Hepatocyte (in vitro differentiated cells): Measurements from ENCODE around the gene CHST11. TPM values are rescaled to one million over a fixed set of nuclear protein-coding genes. Genes with fewer than 3 reads are reported as not detected.

Source experiments
- DNase-seq: peaks from one replicate; pipeline ENCODE4 v3.0.0-alpha.2; 2016; ENCODE audit warnings: low spot score
- H2AFZ ChIP-seq: fragments of 200-600 bp; sonication (generic); 2 replicates; pipeline ENCODE4 v1.6.0; 2016; ENCODE audit warnings: antibody characterized with exemption, mild to moderate bottlenecking
- H3K27ac ChIP-seq: fragments of 200-600 bp; sonication (generic); 2 replicates; pipeline ENCODE4 v1.5.1; 2016; ENCODE audit warnings: mild to moderate bottlenecking
- H3K27me3 ChIP-seq: fragments of 200-600 bp; sonication (generic); 2 replicates; pipeline ENCODE4 v1.6.1; 2016
- H3K36me3 ChIP-seq: fragments of 200-600 bp; sonication (generic); replicated peaks from 2 replicates; pipeline ENCODE4 v1.5.1; 2016; ENCODE audit warnings: low read depth; ENCODE audit not compliant: insufficient read depth
- H3K4me1 ChIP-seq: fragments of 200-600 bp; sonication (generic); 2 replicates; pipeline ENCODE4 v1.5.1; 2016; ENCODE audit warnings: mild to moderate bottlenecking, moderate library complexity; ENCODE audit not compliant: insufficient read depth
- H3K4me2 ChIP-seq: fragments of 200-600 bp; sonication (generic); 2 replicates; pipeline ENCODE4 v1.6.0; 2016
- H3K4me3 ChIP-seq: fragments of 200-600 bp; sonication (generic); 2 replicates; pipeline ENCODE4 v1.5.1; 2016; ENCODE audit warnings: mild to moderate bottlenecking
- H3K79me2 ChIP-seq: fragments of 200-600 bp; sonication (generic); 2 replicates; pipeline ENCODE4 v1.6.0; 2017; ENCODE audit warnings: mild to moderate bottlenecking
- H3K9me2 ChIP-seq: fragments of 200-600 bp; sonication (generic); replicated peaks from 2 replicates; pipeline ENCODE4 v1.6.0; 2017; ENCODE audit warnings: mild to moderate bottlenecking; ENCODE audit not compliant: insufficient read depth
- H3K9me3 ChIP-seq: fragments of 200-600 bp; sonication (generic); 2 replicates; pipeline ENCODE4 v1.5.1; 2016; ENCODE audit warnings: low read depth, mild to moderate bottlenecking
- H4K20me1 ChIP-seq: fragments of 200-600 bp; sonication (generic); 2 replicates; pipeline ENCODE4 v1.6.0; 2016; ENCODE audit warnings: mild to moderate bottlenecking; ENCODE audit not compliant: insufficient read depth, poor library complexity, severe bottlenecking
- CTCF ChIP-seq: fragments of 200-600 bp; sonication (generic); IDR thresholded peaks from 2 replicates; pipeline ENCODE4 v1.5.1; 2016; ENCODE audit warnings: antibody characterized with exemption, mild to moderate bottlenecking; ENCODE audit not compliant: poor library complexity
- EZH2 ChIP-seq: fragments of 200-600 bp; sonication (generic); IDR thresholded peaks from 2 replicates; pipeline ENCODE4 v1.6.1; 2016; ENCODE audit warnings: antibody characterized with exemption, mild to moderate bottlenecking, borderline replicate concordance
- EZH2phosphoT487 ChIP-seq: fragments of 200-600 bp; sonication (generic); IDR thresholded peaks from one replicate; pipeline ENCODE4 v1.6.1; 2018; ENCODE audit warnings: antibody characterized with exemption, mild to moderate bottlenecking, low read depth, moderate library complexity; ENCODE audit not compliant: unreplicated experiment, severe bottlenecking
- WGBS: methylation state at CpG from one replicate; pipeline ENCODE4 v1.1.6; 2016; ENCODE audit warnings: low lambda C conversion rate; ENCODE audit errors: missing lambda C conversion rate; 5-methylcytosine and 5-hydroxymethylcytosine counted together
- polyA plus RNA-seq: library from polyadenylated mRNA; unstranded; fragments of >200 nt; fragmentation: Nextera tagmentation; extraction: Ambion mirVana; gene quantifications from 2 replicates; pipeline ENCODE4 v1.2.1, GENCODE V29; 2016
- total RNA-seq: library from RNA; depleted of rRNA; stranded (reverse); fragments of >200 nt; gene quantifications from 2 replicates; pipeline ENCODE4 v1.2.3, GENCODE V29; 2014

Gene CHST11
- total and polyA plus RNA-seq, 2 experiments from 2014 or later, result 5.2 to 8.9 TPM

GRCh38 chr12:104637604-104638003 is 180.9 kb downstream of the CHST11 start:
- DNase-seq, result no peak
- TF ChIP-seq CTCF (no peak), EZH2phosphoT487 (no peak), EZH2 (no peak)
- Histone ChIP-seq H2AFZ (no peak overlapping the region), H3K9me3 (no peaks in the 10 kb centered on the region), H4K20me1 (no peaks in the 10 kb centered on the region), H3K4me3 (no peak overlapping the region), H3K79me2 (no peaks in the 10 kb centered on the region), H3K4me1 (no peaks in the 10 kb centered on the region), H3K9me2 (no peaks in the 10 kb centered on the region), H3K27me3 (no peaks in the 10 kb centered on the region), H3K27ac (no peak overlapping the region), H3K36me3 (no peaks in the 10 kb centered on the region), H3K4me2 (no peak overlapping the region)
- 86% methylated on average over 5 of the region's 6 CpGs for WGBS

- Histone ChIP-seq H3K4me1 (no peaks in the 10 kb centered on the region), H3K9me3 (no peaks in the 10 kb centered on the region), H4K20me1 (no peaks in the 10 kb centered on the region), H3K4me3 (no peak overlapping the region), H3K79me2 (no peaks in the 10 kb centered on the region), H3K36me3 (no peaks in the 10 kb centered on the region), H2AFZ (no peak overlapping the region), H3K9me2 (no peaks in the 10 kb centered on the region), H3K27me3 (no peaks in the 10 kb centered on the region), H3K4me2 (no peak overlapping the region), H3K27ac (no peak overlapping the region)
- no peak for DNase-seq
- 94% methylated on average over 4 of the region's 4 CpGs for WGBS
- no peak for TF ChIP-seq CTCF
- no peak for TF ChIP-seq EZH2phosphoT487
- no peak for TF ChIP-seq EZH2
Measured at GRCh38 chr12:104638218-104638850, 181.6 kb downstream of the CHST11 start.

GRCh38 chr12:104638851-104639240 is 182.1 kb downstream of the CHST11 start:
- Histone ChIP-seq H3K79me2 (no peaks in the 10 kb centered on the region), H3K4me1 (no peaks in the 10 kb centered on the region), H3K9me2 (no peaks in the 10 kb centered on the region), H4K20me1 (no peaks in the 10 kb centered on the region), H3K36me3 (no peaks in the 10 kb centered on the region), H2AFZ (no peak overlapping the region), H3K4me2 (no peak overlapping the region), H3K27ac (no peak overlapping the region), H3K4me3 (no peak overlapping the region), H3K27me3 (no peaks in the 10 kb centered on the region), H3K9me3 (no peaks in the 10 kb centered on the region)
- 96% methylated on average over 3 of the region's 3 CpGs for WGBS
- no peak for TF ChIP-seq EZH2phosphoT487
- no peak for TF ChIP-seq CTCF
- no peak for TF ChIP-seq EZH2
- DNase-seq, result no peak
